GM19328 (cell line): ENCODE data around the gene TNF.

Experiments
- ATAC-seq: cut with Tn5 transposase; IDR thresholded peaks from one replicate; pipeline ENCODE4 v1.9.1; 2021; ENCODE audit warnings: mild to moderate bottlenecking, moderate library complexity; ENCODE audit not compliant: unreplicated experiment

Gene TNF

GRCh38 chr6:31572041-31572911 lies 3.1 kb upstream of the TNF start, which contains the start of gene LTA:
Gene LTA (plus strand): TSS chr6:31572289. CDS start chr6:31572743, 454 bp downstream.
- ATAC-seq = peak; percentile 42

- no peak for ATAC-seq
Observed at GRCh38 chr6:31573239-31574105, 1.9 kb upstream of the TNF start.

- ATAC-seq = no peak
Observed at GRCh38 chr6:31574106-31575061, 981 bp upstream of the TNF start.

- no peak for ATAC-seq
Observed at GRCh38 chr6:31575952-31576685, 754 bp downstream of the TNF start.

GRCh38 chr6:31576897-31577578 lies 1.7 kb downstream of the TNF start:
- no peak for ATAC-seq

- ATAC-seq = no peak
Observed at GRCh38 chr6:31577579-31577966, 2.2 kb downstream of the TNF start.

- ATAC-seq = no peak
Observed at GRCh38 chr6:31578184-31579118, 3.1 kb downstream of the TNF start.

- ATAC-seq = no peak
Observed at GRCh38 chr6:31579119-31579505, 3.7 kb downstream of the TNF start.

- no peak for ATAC-seq
Observed at GRCh38 chr6:31579546-31580437, 4.4 kb downstream of the TNF start.

- ATAC-seq = no peak
Observed at GRCh38 chr6:31580438-31580740, 5.0 kb downstream of the TNF start.

- peak; percentile 42 for ATAC-seq
Observed at GRCh38 chr6:31580807-31581433, 5.6 kb downstream of the TNF start.

GRCh38 chr6:31581434-31582229 lies 6.3 kb downstream of the TNF start:
- ATAC-seq = no peak

- no peak for ATAC-seq
Observed at GRCh38 chr6:31582230-31582643, 6.9 kb downstream of the TNF start, which contains the start of gene LTB. Gene LTB (minus strand): TSS chr6:31582424. CDS start chr6:31582417, 7 bp downstream.

- no peak for ATAC-seq
Observed at GRCh38 chr6:31585491-31585890, 10.1 kb downstream of the TNF start.

- ATAC-seq = no peak
Observed at GRCh38 chr6:31586008-31586407, 10.6 kb downstream of the TNF start, which contains the start of gene LST1. Gene LST1 (plus strand): TSS chr6:31586277. CDS start chr6:31587300, 1,023 bp downstream.
